Sigmoid colon (tissue), 7 donors: ENCODE measurements around the gene FAM240A. TPM values are rescaled to one million over a fixed set of nuclear protein-coding genes. Genes with fewer than 3 reads are reported as not detected.

Source experiments
- DNase-seq: peaks from one replicate; pipeline ENCODE4 v3.0.0-alpha.2; 2019
- H3K27ac ChIP-seq, 4 donors: fragments of 200-600 bp; sonication (generic); one replicate each; pipeline ENCODE4 v1.5.1; 2016 to 2019; ENCODE audit warnings: mild to moderate bottlenecking in 1 of 4
- H3K27me3 ChIP-seq, 3 donors: fragments of 200-600 bp; sonication (generic); one replicate each; pipeline ENCODE4 v1.5.1; 2019; ENCODE audit warnings: mild to moderate bottlenecking in 1 of 3
- H3K36me3 ChIP-seq, 4 donors: fragments of 200-600 bp; sonication (generic); one replicate each; pipeline ENCODE4 v1.5.1; 2016 to 2019
- H3K4me1 ChIP-seq, 4 donors: fragments of 200-600 bp; sonication (generic); one replicate each; pipeline ENCODE4 v1.5.1; 2017 to 2019
- H3K4me3 ChIP-seq, 4 donors: fragments of 200-600 bp; sonication (generic); one replicate each; pipeline ENCODE4 v1.5.1; 2017 to 2019; ENCODE audit warnings: mild to moderate bottlenecking in 2 of 4, moderate library complexity in 1 of 4
- H3K9me3 ChIP-seq, 4 donors: fragments of 200-600 bp in 3 of 4; sonication (generic) in 3 of 4; one replicate each; pipeline versions ENCODE4 v1.5.1 to v1.6.1; 2013 to 2019
- EP300 ChIP-seq, 4 donors: sonication (generic); formaldehyde crosslinking; IDR thresholded peaks; one replicate each; pipeline ENCODE4 v1.6.1; 2017; ENCODE audit warnings: antibody characterized with exemption in 4 of 4
- POLR2A ChIP-seq, 2 donors: fragments of 450-650 bp; IDR thresholded peaks; one replicate each; pipeline ENCODE4 v1.6.1; 2016; ENCODE audit warnings: antibody characterized with exemption in 2 of 2, mild to moderate bottlenecking in 2 of 2, moderate library complexity in 2 of 2
- POLR2AphosphoS5 ChIP-seq, 4 donors: sonication (generic); formaldehyde crosslinking; IDR thresholded peaks; one replicate each; pipeline ENCODE4 v1.6.1; 2017; ENCODE audit warnings: antibody characterized with exemption in 4 of 4
- WGBS, 2 donors: extraction: QIAGEN DNeasy Blood & Tissue Kit; methylation state at CpG; one replicate each; pipeline ENCODE4 v1.1.7; 2013; 5-methylcytosine and 5-hydroxymethylcytosine counted together
- intact Hi-C: fragments of 100-400 bp; cut with DNase I; formaldehyde crosslinking; loops from one replicate; pipeline ENCODE4 v1.15.1; 2023
- polyA plus RNA-seq, 3 donors: library from polyadenylated mRNA; stranded (reverse); fragments of 200-250 nt; gene quantifications; one replicate each; pipeline ENCODE4 v1.2.3, GENCODE V29; 2013
- small RNA-seq, 3 donors: library from RNA; depleted of rRNA; stranded (forward); fragments of <200 nt; gene quantifications; one replicate each; pipeline ENCODE3, GENCODE V24; 2016
- total RNA-seq, 4 donors: library from RNA; depleted of rRNA; stranded (reverse); fragments of >200 nt; gene quantifications; one replicate each; pipeline ENCODE4 v1.1.0, GENCODE V29; 2016
- TF ChIP-seq, protein P1 (sequence below), 4 experiments: fragments of 450-650 bp in 3 of 4; fragments of 200-600 bp in 1 of 4; IDR thresholded peaks; one replicate each; pipeline ENCODE4 v1.5.1; 2016 to 2019; ENCODE audit warnings: antibody characterized with exemption in 4 of 4, mild to moderate bottlenecking in 3 of 4, moderate library complexity in 2 of 4
- donor health status: healthy with polysubstance abuse.
- donor health status: Bipolar disorder and iron deficiency.
- donor health status: healthy.

Gene FAM240A
- total and polyA plus RNA-seq, 7 donors = not detected

- H3K27ac ChIP-seq = no peak overlapping the region
- H3K36me3 ChIP-seq = no peaks in the 10 kb centered on the region
- WGBS, 2 donors = 91 to 92% methylated on average over 6 of the region's 6 CpGs
- no peaks in the 10 kb centered on the region for H3K9me3 ChIP-seq
- TF ChIP-seq EP300 (IDR thresholded peaks at IDR 0.05) = no peak
- TF ChIP-seq, protein P1, sequence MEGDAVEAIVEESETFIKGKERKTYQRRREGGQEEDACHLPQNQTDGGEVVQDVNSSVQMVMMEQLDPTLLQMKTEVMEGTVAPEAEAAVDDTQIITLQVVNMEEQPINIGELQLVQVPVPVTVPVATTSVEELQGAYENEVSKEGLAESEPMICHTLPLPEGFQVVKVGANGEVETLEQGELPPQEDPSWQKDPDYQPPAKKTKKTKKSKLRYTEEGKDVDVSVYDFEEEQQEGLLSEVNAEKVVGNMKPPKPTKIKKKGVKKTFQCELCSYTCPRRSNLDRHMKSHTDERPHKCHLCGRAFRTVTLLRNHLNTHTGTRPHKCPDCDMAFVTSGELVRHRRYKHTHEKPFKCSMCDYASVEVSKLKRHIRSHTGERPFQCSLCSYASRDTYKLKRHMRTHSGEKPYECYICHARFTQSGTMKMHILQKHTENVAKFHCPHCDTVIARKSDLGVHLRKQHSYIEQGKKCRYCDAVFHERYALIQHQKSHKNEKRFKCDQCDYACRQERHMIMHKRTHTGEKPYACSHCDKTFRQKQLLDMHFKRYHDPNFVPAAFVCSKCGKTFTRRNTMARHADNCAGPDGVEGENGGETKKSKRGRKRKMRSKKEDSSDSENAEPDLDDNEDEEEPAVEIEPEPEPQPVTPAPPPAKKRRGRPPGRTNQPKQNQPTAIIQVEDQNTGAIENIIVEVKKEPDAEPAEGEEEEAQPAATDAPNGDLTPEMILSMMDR (IDR thresholded peaks at IDR 0.05) = no peak
- no peak for TF ChIP-seq POLR2A (IDR thresholded peaks at IDR 0.05)
- no peak for TF ChIP-seq POLR2AphosphoS5 (IDR thresholded peaks at IDR 0.05)
- H3K27me3 ChIP-seq = no peaks in the 10 kb centered on the region
- H3K4me1 ChIP-seq = no peaks in the 10 kb centered on the region
- DNase-seq = no peak
- H3K4me3 ChIP-seq = no peak overlapping the region
- intact Hi-C loops = no loop called here
These were observed 60.0 kb downstream of the FAM240A start for GRCh38 chr3:46672349-46672695.

DNA sequence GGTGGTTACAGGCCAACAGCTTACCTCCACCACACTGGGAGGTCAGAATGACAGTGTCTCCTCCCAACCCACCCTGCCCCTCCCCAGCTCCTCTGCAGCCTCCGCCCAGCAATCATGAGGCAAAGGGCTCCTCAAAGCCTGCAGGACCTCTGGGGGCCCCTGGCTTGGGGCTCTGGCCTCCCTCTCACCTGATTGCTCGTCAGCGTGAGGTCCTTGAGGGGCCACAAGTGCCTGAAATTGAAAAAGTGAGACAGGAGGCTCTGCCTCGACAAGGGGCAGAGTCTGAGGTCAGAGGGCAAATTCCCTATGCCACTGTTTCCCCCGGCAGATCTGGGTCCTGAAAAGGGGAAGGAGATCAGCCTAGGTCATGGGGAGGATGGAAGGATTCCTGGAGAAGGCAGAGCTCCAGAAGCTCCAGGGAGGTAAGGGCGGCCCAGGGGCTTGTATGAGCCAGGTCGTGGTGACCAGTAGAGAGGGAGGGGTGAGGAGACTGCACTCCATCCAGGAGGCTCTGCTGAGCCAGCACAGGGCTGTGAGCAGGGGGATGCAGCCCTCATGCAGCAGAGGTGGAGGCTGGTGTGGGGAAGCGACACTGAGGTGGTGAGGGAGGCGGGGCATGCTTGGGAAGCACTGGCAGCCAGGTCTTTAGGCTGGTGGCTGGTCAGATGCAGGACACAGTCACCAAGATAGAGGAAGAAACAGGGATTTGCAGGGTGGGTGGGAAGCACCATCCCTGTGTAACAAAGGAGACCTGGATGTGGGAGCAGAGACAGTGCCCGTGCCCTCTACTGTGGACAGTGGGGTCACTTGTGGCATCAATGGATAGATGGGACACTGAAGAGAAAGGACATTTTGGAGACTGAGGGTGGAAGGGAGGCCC lies 61.1 kb downstream of the FAM240A start:
- Histone ChIP-seq H3K27me3 (no peaks in the 10 kb centered on the region), H3K36me3 (no peaks in the 10 kb centered on the region), H3K4me3 (no peak overlapping the region), H3K4me1 (no peaks in the 10 kb centered on the region), H3K27ac (no peak overlapping the region), H3K9me3 (no peaks in the 10 kb centered on the region)
- intact Hi-C loops = no loop called here
- TF ChIP-seq POLR2A (IDR thresholded peaks at IDR 0.05) = no peak
- TF ChIP-seq, protein P1 (IDR thresholded peaks at IDR 0.05) = no peak
- TF ChIP-seq EP300 (IDR thresholded peaks at IDR 0.05) = no peak
- no peak for TF ChIP-seq POLR2AphosphoS5 (IDR thresholded peaks at IDR 0.05)
- DNase-seq = peak; percentile 30
- 88% methylated on average over 10 of the region's 10 CpGs for WGBS, 2 donors

DNA sequence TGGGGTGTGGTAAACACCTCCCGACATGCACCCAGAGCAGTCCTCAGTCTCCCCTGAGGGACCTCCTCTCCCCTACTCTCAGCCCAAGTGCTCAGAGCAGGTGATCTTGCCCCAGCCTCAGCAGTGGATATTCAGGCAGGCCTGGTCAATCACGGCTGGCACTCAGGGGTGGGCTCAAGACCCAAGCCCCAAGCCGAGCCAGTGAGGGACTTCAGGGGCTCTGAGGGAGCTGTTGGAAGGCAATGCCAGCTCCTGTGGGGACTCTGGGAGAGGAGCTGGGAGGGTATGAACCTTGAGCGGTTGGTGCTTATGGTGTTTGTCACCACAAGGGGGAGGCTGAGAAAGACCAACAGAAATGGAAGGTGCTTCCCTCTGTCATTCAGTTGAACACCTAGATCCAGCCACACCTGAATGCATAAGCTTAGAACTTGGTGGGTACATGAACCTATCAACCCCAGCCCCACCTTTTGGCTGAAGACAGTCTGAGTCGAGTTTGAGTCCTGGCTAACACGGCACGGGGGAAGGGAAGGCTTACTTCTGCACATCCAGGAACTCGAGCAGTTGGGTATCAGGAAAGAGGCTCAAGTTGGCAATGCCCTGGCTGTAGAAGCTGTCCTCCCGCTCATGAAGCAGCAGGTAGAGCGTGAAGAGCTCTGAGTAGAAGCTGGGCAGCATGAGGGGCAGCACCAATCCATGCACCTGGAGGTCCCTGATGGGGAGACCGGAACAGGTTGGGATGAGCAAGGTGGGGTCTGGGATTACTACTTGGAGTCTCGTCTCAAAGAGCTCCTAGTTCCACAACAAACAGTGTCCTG lies 61.9 kb downstream of the FAM240A start:
- intact Hi-C loops = no loop called here
- no peaks in the 10 kb centered on the region for H3K9me3 ChIP-seq
- peak; percentile 43 for DNase-seq
- H3K27me3 ChIP-seq = no peaks in the 10 kb centered on the region
- WGBS, 2 donors = 93 to 94% methylated on average over 12 of the region's 12 CpGs
- H3K27ac ChIP-seq = no peak overlapping the region
- no peak overlapping the region for H3K4me3 ChIP-seq
- TF ChIP-seq POLR2A (IDR thresholded peaks at IDR 0.05) = no peak
- no peak for TF ChIP-seq EP300 (IDR thresholded peaks at IDR 0.05)
- TF ChIP-seq, protein P1 (IDR thresholded peaks at IDR 0.05) = no peak
- no peak for TF ChIP-seq POLR2AphosphoS5 (IDR thresholded peaks at IDR 0.05)
- H3K36me3 ChIP-seq = no peaks in the 10 kb centered on the region
- no peaks in the 10 kb centered on the region for H3K4me1 ChIP-seq

DNA sequence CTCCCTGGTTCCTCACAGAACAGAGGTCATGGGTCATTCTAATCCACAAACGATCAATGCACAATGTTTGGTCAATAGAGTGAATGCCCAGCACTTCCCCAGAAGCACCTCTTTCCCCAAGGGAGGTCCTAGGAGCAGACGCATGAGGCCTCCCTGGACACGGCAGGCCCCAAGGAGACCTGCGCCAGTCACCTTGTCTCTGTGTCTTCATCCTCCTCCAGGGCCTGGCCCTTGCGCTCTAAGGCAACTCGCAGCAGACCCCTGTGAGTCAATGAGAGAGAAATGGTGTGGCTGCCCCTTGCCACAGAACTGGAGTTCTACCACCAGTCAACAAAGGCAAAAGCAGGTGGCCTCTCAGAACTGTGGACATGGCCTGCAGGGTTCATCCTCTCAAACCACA lies 63.1 kb downstream of the FAM240A start:
- intact Hi-C loops = no loop called here
- Histone ChIP-seq H3K36me3 (no peaks in the 10 kb centered on the region), H3K4me3 (no peak overlapping the region), H3K27ac (no peak overlapping the region), H3K4me1 (no peaks in the 10 kb centered on the region), H3K27me3 (no peaks in the 10 kb centered on the region), H3K9me3 (no peaks in the 10 kb centered on the region)
- peak; percentile 49 for DNase-seq
- TF ChIP-seq, protein P1 (IDR thresholded peaks at IDR 0.05) = no peak
- TF ChIP-seq EP300 (IDR thresholded peaks at IDR 0.05) = no peak
- TF ChIP-seq POLR2A (IDR thresholded peaks at IDR 0.05) = no peak
- no peak for TF ChIP-seq POLR2AphosphoS5 (IDR thresholded peaks at IDR 0.05)
- 93 to 95% methylated on average over 6 of the region's 6 CpGs for WGBS, 2 donors

Small RNA genes within 50 kb of the gene (small RNA-seq; reads per million reads assigned to genes)
- gene RF00591 = 0 reads per million in 3 donors

Other genes starting within 250 kb of the FAM240A start
- gene CCR5, start 241.6 kb upstream of the FAM240A start, total RNA-seq = 1 to 10 TPM in 2 of 4 donors, under 1 TPM in 1, not detected in 1; 0.36 to 2.0 (median 1.2) TPM
- gene CCR5, start 241.6 kb upstream of the FAM240A start, polyA plus RNA-seq = 1 to 10 TPM in 1 of 3 donors, under 1 TPM in 2; 0.60 to 3.9 (median 0.69) TPM
- gene CCRL2, start 205.3 kb upstream of the FAM240A start, total RNA-seq = 1 to 10 TPM in 1 of 4 donors, under 1 TPM in 2, not detected in 1; 0.71 to 3.0 (median 0.99) TPM
- 10 to 100 TPM in 1 of 3 donors, 1 to 10 TPM in 2; 3.0 to 11.2 (median 4.4) TPM for gene CCRL2, start 205.3 kb upstream of the FAM240A start, polyA plus RNA-seq
- under 1 TPM in 3 of 4 donors, not detected in 1; 0.16 to 0.36 (median 0.28) TPM for gene LTF, start 147.6 kb upstream of the FAM240A start, total RNA-seq
- gene LTF, start 147.6 kb upstream of the FAM240A start, polyA plus RNA-seq = 10 to 100 TPM in 1 of 3 donors, 1 to 10 TPM in 1, not detected in 1; 1.2 to 38.0 TPM
- not detected for gene RTP3, start 114.5 kb upstream of the FAM240A start, total RNA-seq
- not detected for gene RTP3, start 114.5 kb upstream of the FAM240A start, polyA plus RNA-seq
- gene LRRC2, start 46.2 kb upstream of the FAM240A start, total RNA-seq = 10 to 100 TPM in 1 of 4 donors, 1 to 10 TPM in 3; 3.6 to 11.1 (median 5.8) TPM
- gene LRRC2, start 46.2 kb upstream of the FAM240A start, polyA plus RNA-seq = 1 to 10 TPM in 1 of 3 donors, under 1 TPM in 2; 0.46 to 2.4 (median 0.69) TPM
- gene ALS2CL, start 81.2 kb downstream of the FAM240A start, total RNA-seq = 10 to 100 TPM in 1 of 4 donors, 1 to 10 TPM in 3; 3.9 to 10.5 (median 4.3) TPM
- gene ALS2CL, start 81.2 kb downstream of the FAM240A start, polyA plus RNA-seq = 10 to 100 TPM in 1 of 3 donors, 1 to 10 TPM in 2; 5.4 to 35.0 (median 6.0) TPM
- 1 to 10 TPM in 2 of 4 donors, under 1 TPM in 1, not detected in 1; 0.81 to 1.8 (median 1.8) TPM for gene TMIE, start 88.9 kb downstream of the FAM240A start, total RNA-seq
- under 1 TPM in 1 of 3 donors, not detected in 2; 0.63 TPM for gene TMIE, start 88.9 kb downstream of the FAM240A start, polyA plus RNA-seq
- 1 to 10 TPM in 1 of 4 donors, under 1 TPM in 2, not detected in 1; 0.16 to 1.1 (median 0.81) TPM for gene PRSS50, start 105.3 kb downstream of the FAM240A start, total RNA-seq
- gene PRSS50, start 105.3 kb downstream of the FAM240A start, polyA plus RNA-seq = under 1 TPM in 1 of 3 donors, not detected in 2; 0.03 TPM